Lung (tissue), 12 donors: ENCODE results near the gene ASCC2. TPM values are rescaled to one million over a fixed set of nuclear protein-coding genes. Genes with fewer than 3 reads are reported as not detected.
"Not testable (repeated sequence)": the region's sequence is repeated elsewhere in the genome, so short reads cannot be mapped to it uniquely, and the experiment has no call there.

Experiments used
- ATAC-seq: fragments of 200-7000 bp; cut with Tn5 transposase; one replicate; pipeline ENCODE4 v1.9.1; 2020; ENCODE audit warnings: moderate number of reproducible peaks; ENCODE audit not compliant: insufficient read depth, low FRiP score
- DNase-seq, 3 donors: peaks; one replicate each; pipeline ENCODE4 v3.0.0-alpha.2; 2013 to 2017
- H3K27ac ChIP-seq, 2 donors: one replicate each; pipeline ENCODE4 v1.5.1; 2013; ENCODE audit warnings: mild to moderate bottlenecking in 2 of 2, moderate library complexity in 2 of 2, control low read depth in 1 of 2, inconsistent platforms in 1 of 2, low read depth in 1 of 2, low read length in 1 of 2
- H3K27me3 ChIP-seq, 3 donors: one replicate each; pipeline ENCODE4 v1.5.1; 2013; ENCODE audit warnings: low read length in 2 of 3; ENCODE audit not compliant: control insufficient read depth in 3 of 3, insufficient read depth in 3 of 3
- H3K36me3 ChIP-seq, 4 donors: one replicate each; pipeline ENCODE4 v1.5.1; 2013; ENCODE audit warnings: low read length in 4 of 4, mild to moderate bottlenecking in 1 of 4, moderate library complexity in 1 of 4; ENCODE audit not compliant: control insufficient read depth in 4 of 4, insufficient read depth in 4 of 4
- H3K4me1 ChIP-seq, 5 donors: one replicate each; pipeline ENCODE4 v1.5.1; 2013; ENCODE audit warnings: low read length in 5 of 5, mild to moderate bottlenecking in 2 of 5, moderate library complexity in 1 of 5; ENCODE audit not compliant: control insufficient read depth in 5 of 5, insufficient read depth in 5 of 5
- H3K4me3 ChIP-seq: one replicate; pipeline ENCODE4 v1.5.1; 2013; ENCODE audit warnings: mild to moderate bottlenecking, control low read depth, moderate library complexity
- H3K9ac ChIP-seq, 2 donors: one replicate each; pipeline ENCODE4 v1.5.1; 2013; ENCODE audit warnings: low read length in 2 of 2, control low read depth in 1 of 2; ENCODE audit not compliant: insufficient read depth in 1 of 2
- H3K9me3 ChIP-seq, 4 donors: one replicate each; pipeline ENCODE4 v1.5.1; 2013; ENCODE audit warnings: low read length in 3 of 4, mild to moderate bottlenecking in 1 of 4, moderate library complexity in 1 of 4; ENCODE audit not compliant: control insufficient read depth in 4 of 4, insufficient read depth in 3 of 4
- CTCF ChIP-seq: IDR thresholded peaks from 2 replicates; pipeline ENCODE4 v1.5.1; 2012; ENCODE audit warnings: mild to moderate bottlenecking; ENCODE audit errors: control extremely low read depth, extremely low read depth
- WGBS, 2 donors: extraction: QIAGEN DNeasy Blood & Tissue Kit; methylation state at CpG; one replicate each; pipeline ENCODE4 v1.1.7; 2013; 5-methylcytosine and 5-hydroxymethylcytosine counted together
- polyA plus RNA-seq, 2 donors: library from polyadenylated mRNA; stranded (reverse); fragments of 200-250 nt; gene quantifications; one replicate each; pipeline ENCODE4 v1.2.1, GENCODE V29; 2013
- total RNA-seq, 2 donors: library from RNA; depleted of rRNA in 1 of 2; stranded (reverse); fragments of >200 nt in 1 of 2; gene quantifications; one replicate each; pipeline ENCODE4 v1.2.1, GENCODE V29; 2014 to 2021
- donor health status: control.
- donor health status: control.
- donor health status: Bipolar disorder and iron deficiency.
- donor health status: healthy.
- donor health status: DM: yes; HTN: yes; CAD: no.

ASCC2 gene
- total and polyA plus RNA-seq, 4 donors: 38.6 to 61.6 (median 53.6) TPM

GRCh38 chr22:29870574-29870973 lies 32.5 kb upstream of the ASCC2 start:
- ATAC-seq: no peak
- H3K27ac ChIP-seq: no peak overlapping the region
- TF ChIP-seq CTCF: no peak
- no peaks in the 10 kb centered on the region for H3K9me3 ChIP-seq
- H3K4me1 ChIP-seq: peaks cover 0 to 9% (median 0%) of the 10 kb centered on the region in 5 donors
- no peak overlapping the region for H3K4me3 ChIP-seq
- no peak for DNase-seq
- no peaks in the 10 kb centered on the region for H3K36me3 ChIP-seq
- peaks cover 0 to 4% (median 0%) of the 10 kb centered on the region in 3 donors for H3K27me3 ChIP-seq
- H3K9ac ChIP-seq: no peak overlapping the region
- 57 to 88% methylated on average over 2 to 3 of the region's 3 CpGs for WGBS, 2 donors

- Histone ChIP-seq H3K27ac (no peak overlapping the region), H3K4me1 (peaks cover 0 to 9% (median 0%) of the 10 kb centered on the region in 5 donors), H3K9me3 (no peaks in the 10 kb centered on the region), H3K27me3 (peaks cover 0 to 4% (median 0%) of the 10 kb centered on the region in 3 donors), H3K4me3 (no peak overlapping the region), H3K9ac (no peak overlapping the region), H3K36me3 (no peaks in the 10 kb centered on the region)
- DNase-seq: no peak
- 88 to 95% methylated on average over 3 of the region's 3 CpGs for WGBS, 2 donors
- no peak for TF ChIP-seq CTCF
- ATAC-seq: no peak
Measured at GRCh38 chr22:29867851-29868250, 29.8 kb upstream of the ASCC2 start.

GRCh38 chr22:29867260-29867659 lies 29.2 kb upstream of the ASCC2 start:
- Histone ChIP-seq H3K9ac (no peak overlapping the region), H3K27me3 (peaks cover 0 to 4% (median 0%) of the 10 kb centered on the region in 3 donors), H3K9me3 (no peaks in the 10 kb centered on the region), H3K4me3 (no peak overlapping the region), H3K4me1 (peaks cover 0 to 8% (median 0%) of the 10 kb centered on the region in 5 donors), H3K36me3 (no peaks in the 10 kb centered on the region), H3K27ac (no peak overlapping the region)
- DNase-seq (no peak), ATAC-seq (no peak)
- no peak for TF ChIP-seq CTCF

- H3K9ac ChIP-seq, ATAC-seq, H3K4me3 ChIP-seq, DNase-seq, H3K36me3 ChIP-seq, H3K27ac ChIP-seq, H3K9me3 ChIP-seq, H3K27me3 ChIP-seq, H3K4me1 ChIP-seq: not testable (repeated sequence)
- WGBS, 2 donors: 87 to 94% methylated on average over 12 to 13 of the region's 13 CpGs
Measured at GRCh38 chr22:29865572-29865971, 27.5 kb upstream of the ASCC2 start.
